GM18861 (cell line): ENCODE results near the gene PARP8.
"Not testable (repeated sequence)": the region's sequence is repeated elsewhere in the genome, so short reads cannot be mapped to it uniquely, and the experiment has no call there.

Experiments used
- ATAC-seq: cut with Tn5 transposase; IDR thresholded peaks from one replicate; pipeline ENCODE4 v1.9.1; 2021; ENCODE audit not compliant: unreplicated experiment

PARP8 gene

GRCh38 chr5:50767588-50767987 lies 101.2 kb downstream of the PARP8 start:
- ATAC-seq, result no peak

DNA sequence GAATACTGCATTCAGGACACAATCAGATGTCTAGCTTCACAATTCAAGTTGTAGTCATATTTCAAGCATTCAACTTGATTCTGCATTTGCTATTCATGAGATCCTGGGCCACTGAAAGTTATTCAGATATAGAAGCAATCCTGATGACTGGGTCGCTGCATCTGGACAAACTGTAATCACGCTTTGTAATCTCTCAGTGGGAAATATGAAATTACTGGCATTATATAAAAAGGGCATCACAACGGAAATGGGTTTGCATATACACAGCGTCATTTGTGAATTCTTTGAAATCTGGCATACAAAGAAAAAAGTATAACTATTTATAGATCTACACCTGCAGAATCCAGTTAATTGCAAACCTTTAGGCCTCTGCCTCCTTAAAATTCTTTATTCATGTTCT lies 102.2 kb downstream of the PARP8 start:
- no peak for ATAC-seq

DNA sequence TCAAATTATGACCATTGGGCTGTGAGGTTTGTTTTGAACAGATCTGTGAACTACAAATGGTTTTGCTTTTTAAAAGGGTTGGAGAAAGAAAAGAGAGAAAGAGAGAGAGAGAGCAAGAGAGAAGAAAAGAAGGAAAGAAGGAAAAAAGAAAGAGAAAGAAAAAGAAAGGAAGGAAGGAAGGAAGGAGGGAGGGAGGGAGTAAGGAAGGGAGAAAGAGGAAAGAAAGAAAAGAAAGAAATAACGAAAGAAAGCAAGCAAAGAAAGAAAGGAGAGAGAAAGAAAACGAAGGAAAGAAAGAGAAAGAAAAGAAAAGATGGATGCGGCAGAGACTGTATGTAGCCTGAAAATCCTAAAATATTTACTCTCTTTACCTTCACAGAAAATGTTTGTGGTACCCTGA lies 104.0 kb downstream of the PARP8 start:
- ATAC-seq, result no peak

- ATAC-seq, result not testable (repeated sequence)
Observed at GRCh38 chr5:50774446-50775175, 108.2 kb downstream of the PARP8 start.

DNA sequence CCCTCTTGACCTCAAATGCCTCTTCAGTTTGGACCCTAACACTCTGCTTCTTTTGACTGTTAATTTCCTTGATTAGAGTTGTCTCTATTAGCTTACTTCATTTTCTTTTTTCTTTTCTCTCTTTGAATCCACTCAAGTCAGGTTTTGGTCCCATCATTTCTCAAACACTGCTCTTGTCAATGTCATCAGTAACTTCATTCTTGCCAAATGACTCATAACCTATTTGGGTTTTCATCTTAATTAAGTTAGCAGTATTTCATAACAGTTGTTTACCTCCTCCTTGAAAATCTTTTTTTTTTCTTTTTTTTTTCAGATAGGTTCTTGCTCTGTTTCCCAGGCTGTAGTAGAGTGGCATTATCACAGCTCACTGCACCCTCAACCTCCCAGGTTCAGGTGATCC lies 119.6 kb downstream of the PARP8 start:
- ATAC-seq, result no peak

DNA sequence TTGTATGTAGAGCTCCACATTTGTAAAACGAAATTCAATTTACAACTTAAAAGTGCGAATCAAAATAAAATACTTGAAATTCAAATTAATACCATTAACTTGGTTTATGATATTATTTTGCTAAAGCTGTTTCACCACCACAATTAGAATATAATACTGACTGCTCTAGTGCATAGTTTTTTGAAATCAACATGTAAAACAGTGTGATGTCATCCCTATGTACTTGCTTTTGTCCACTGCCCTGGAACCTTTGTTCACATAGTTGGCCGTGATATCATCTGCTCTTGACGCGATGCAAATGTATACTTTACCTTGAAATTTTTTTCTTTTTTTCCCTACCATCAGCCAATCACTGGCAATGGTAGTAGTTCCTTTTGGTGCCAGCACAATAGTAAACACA lies 125.4 kb downstream of the PARP8 start:
- ATAC-seq, result no peak

DNA sequence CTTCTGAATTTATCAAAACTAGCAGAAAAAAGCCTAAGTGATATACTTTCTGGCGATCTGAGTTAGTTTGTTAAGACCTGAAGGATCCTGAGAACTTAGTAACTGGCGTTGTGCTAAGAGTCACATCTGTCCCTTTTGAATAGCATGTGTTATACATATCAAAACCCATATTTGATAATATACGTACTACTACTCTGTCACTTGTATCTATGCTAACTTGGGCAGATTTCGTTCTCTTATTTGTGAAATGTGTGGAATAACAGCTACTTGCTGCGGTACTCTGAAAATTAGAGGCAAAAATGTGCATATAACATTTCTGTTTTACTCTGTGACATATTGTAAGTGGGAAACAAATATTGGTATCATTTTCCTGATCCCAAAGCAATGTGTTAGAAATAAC lies 126.4 kb downstream of the PARP8 start:
- ATAC-seq, result no peak

GRCh38 chr5:50794812-50795211 lies 128.4 kb downstream of the PARP8 start:
- ATAC-seq, result no peak

DNA sequence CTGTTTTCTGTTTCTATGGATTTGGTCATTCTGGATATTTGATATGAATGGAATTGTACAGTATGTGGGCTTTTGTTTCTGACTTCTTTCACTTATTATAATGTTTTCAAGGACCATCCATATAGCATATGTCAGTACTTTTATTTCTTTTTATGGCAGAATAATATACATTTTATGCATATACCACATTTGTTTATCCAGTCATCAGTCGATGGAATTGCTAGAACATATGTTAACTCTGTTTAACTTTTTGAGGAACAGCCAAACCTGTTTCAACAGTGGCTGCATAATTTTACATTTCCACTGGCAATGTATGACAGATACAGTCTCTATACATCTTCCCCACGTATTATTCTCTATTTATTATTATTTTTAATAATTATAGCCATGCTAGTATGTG lies 131.6 kb downstream of the PARP8 start:
- no peak for ATAC-seq

DNA sequence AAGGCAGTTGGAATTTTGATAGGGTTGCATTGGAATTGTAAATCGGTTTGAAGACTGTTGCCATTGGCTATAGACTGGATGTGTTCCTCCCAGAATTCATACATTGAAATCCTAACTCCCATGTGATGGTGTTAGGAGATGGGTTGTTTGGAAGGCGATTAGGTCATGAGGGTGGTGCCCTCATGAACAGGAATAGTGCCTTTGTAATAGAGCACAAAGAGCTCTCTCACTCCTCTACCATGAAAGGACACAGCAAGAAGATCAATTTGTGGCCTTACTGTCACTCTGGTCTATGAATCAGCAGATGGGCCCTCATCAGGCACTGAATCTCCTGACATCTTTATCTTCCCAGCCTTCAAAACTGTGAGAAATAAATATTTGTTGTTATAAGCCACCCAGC lies 133.2 kb downstream of the PARP8 start:
- no peak for ATAC-seq

- ATAC-seq, result no peak
Observed at GRCh38 chr5:50800410-50800809, 134.0 kb downstream of the PARP8 start.

- no peak for ATAC-seq
Observed at GRCh38 chr5:50807661-50808060, 141.2 kb downstream of the PARP8 start.

GRCh38 chr5:50808406-50808805 lies 142.0 kb downstream of the PARP8 start:
- ATAC-seq, result no peak

GRCh38 chr5:50811746-50812145 lies 145.3 kb downstream of the PARP8 start:
- not testable (repeated sequence) for ATAC-seq

DNA sequence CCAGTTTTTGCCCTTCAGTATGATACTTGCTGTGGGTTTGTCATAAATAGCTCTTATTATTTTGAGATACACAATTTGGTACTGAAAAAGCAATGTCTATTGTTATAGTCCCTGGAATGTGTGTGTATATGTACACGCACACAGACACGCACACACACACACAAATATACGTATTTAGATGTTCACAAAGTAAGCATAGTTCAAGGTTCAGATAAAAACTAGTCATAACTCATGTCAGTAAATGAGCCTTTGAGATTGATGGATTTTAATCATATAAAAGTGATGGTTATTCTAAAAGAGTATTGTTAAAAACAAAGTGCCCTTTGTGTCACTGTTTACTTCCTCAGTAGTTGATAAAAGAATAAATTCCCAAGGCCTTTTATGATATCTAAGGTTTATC lies 147.3 kb downstream of the PARP8 start:
- no peak for ATAC-seq

DNA sequence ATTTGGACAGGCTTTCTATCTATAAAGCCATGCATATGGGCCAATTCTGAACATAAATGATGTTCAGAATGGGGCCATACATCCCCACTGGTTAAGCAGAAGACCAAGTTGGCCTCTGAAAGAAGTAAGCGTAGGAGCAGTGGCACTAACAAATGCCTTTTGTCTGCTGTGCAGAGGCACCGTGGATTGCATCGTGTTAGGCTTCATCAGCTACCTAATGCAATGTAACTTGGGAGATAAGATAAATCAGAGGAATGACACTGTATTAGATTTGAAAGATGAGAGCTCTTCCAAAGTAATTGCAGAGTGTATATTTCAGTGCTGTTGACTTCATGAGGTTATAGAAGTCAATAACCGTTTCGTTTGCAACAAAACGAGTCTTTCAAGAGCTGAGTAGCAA lies 148.1 kb downstream of the PARP8 start:
- ATAC-seq, result no peak

DNA sequence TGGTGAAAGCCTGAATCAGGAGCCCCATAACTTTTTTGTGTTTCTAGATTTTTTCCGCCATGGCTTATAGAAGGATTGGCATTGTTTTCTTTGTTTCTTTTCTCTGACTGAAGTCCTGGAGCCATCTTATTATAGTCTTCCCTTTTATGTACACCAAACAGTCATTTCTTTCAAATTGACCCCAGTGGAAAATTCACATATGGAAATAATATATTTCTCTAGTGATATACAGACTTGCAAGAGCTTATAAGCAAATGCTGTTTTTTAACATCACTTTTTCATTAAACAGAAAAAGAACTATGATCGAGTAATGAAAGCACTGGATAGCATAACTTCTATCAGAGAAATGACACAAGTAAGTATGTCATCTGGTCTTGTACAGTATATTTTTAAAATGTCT lies 155.6 kb downstream of the PARP8 start:
- no peak for ATAC-seq

- ATAC-seq, result no peak
Observed at GRCh38 chr5:50822761-50823160, 156.3 kb downstream of the PARP8 start.

- ATAC-seq, result no peak
Observed at GRCh38 chr5:50823568-50823967, 157.1 kb downstream of the PARP8 start.

GRCh38 chr5:50824109-50824508 lies 157.7 kb downstream of the PARP8 start:
- ATAC-seq, result no peak

GRCh38 chr5:50827516-50828247 lies 161.2 kb downstream of the PARP8 start:
- ATAC-seq, result no peak

DNA sequence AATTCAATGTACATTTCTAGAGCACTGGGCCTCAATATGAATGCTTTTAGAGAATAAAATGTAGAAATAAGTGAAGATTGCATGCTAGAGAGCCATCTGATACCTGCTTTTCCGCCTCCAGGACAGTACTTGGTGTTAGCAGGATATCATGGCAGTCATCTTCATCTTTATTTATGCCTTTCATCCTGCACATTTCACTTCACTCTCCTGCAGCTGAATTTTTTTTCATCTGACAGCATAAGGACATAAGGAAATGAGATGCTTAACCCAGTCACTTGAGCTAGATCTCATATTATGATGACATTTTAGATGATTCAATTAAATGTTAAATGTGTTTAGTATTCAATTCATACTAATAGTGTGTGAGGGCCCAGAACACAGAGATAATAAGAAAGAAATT lies 162.6 kb downstream of the PARP8 start:
- ATAC-seq, result no peak
